SK-N-SH treated with all-trans-retinoic acid at 6 μM for 48 hours (cell line): ENCODE data around the gene A4GNT.

Experiments used
- ESRRG ChIP-seq: fragments of 250-450 bp; sonication (Bioruptor Pico); IDR thresholded peaks from 2 replicates; pipeline ENCODE4 v1.6.1; 2021; ENCODE audit warnings: mild to moderate bottlenecking
- GLIS3 ChIP-seq: fragments of 250-450 bp; sonication (Bioruptor Pico); IDR thresholded peaks from 2 replicates; pipeline ENCODE4 v1.5.0; 2020; ENCODE audit warnings: mild to moderate bottlenecking, moderate library complexity
- PPARA ChIP-seq: fragments of 250-450 bp; sonication (Bioruptor Pico); IDR thresholded peaks from 2 replicates; pipeline ENCODE4 v1.5.0; 2020; ENCODE audit warnings: mild to moderate bottlenecking, borderline replicate concordance
- SNAI2 ChIP-seq: fragments of 250-450 bp; sonication (Bioruptor Pico); IDR thresholded peaks from 2 replicates; pipeline ENCODE4 v1.5.0; 2020; ENCODE audit warnings: mild to moderate bottlenecking, moderate library complexity
- TCF4 ChIP-seq: fragments of 250-450 bp; sonication (Bioruptor Pico); IDR thresholded peaks from 2 replicates; pipeline ENCODE4 v1.8.0; 2021; ENCODE audit warnings: mild to moderate bottlenecking, moderate library complexity, borderline replicate concordance
- ZC3H10 ChIP-seq: fragments of 250-450 bp; sonication (Bioruptor Pico); IDR thresholded peaks from 2 replicates; pipeline ENCODE4 v1.5.1; 2021; ENCODE audit warnings: mild to moderate bottlenecking, moderate library complexity
- ZFP3 ChIP-seq: fragments of 250-450 bp; sonication (Bioruptor Pico); IDR thresholded peaks from 2 replicates; pipeline ENCODE4 v1.5.0; 2020; ENCODE audit warnings: mild to moderate bottlenecking, moderate library complexity
- ZFP30 ChIP-seq: fragments of 450-650 bp; formaldehyde crosslinking; IDR thresholded peaks from 2 replicates; pipeline ENCODE4 v1.5.0; 2022; ENCODE audit warnings: mild to moderate bottlenecking, moderate library complexity
- TF ChIP-seq, protein P1 (sequence below): fragments of 250-450 bp; sonication (Bioruptor Pico); IDR thresholded peaks from 2 replicates; pipeline ENCODE4 v1.5.1; 2020; ENCODE audit warnings: low read depth, mild to moderate bottlenecking, moderate library complexity
- TF ChIP-seq, protein P2 (sequence below): fragments of 250-450 bp; sonication (Bioruptor Pico); IDR thresholded peaks from 2 replicates; pipeline ENCODE4 v1.8.0; 2020; ENCODE audit warnings: mild to moderate bottlenecking, moderate library complexity, borderline replicate concordance

Gene A4GNT

DNA sequence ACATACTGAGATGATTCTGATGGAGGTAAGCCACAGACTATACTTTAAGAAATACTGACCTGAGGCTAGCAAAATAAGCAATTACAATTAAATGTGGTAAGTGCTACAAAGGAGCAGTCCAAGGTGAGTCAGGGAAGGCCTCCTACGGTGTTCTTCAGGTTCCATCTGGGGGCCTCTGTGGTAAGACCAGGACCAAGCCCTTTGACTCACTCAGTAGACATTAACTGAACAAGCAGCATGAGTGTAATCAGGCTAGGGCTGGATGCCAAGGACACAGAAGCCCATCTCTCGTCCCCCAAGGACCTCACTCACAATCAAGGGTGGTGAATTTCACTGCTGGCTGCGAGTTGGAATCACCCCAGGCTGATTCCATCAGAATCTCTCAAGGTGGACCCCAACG, 54.1 kb downstream of the A4GNT start (continued):
- no peak for TF ChIP-seq ZC3H10
- no peak for TF ChIP-seq GLIS3
- TF ChIP-seq ESRRG (CRISPR knock-in tag) = no peak
- TF ChIP-seq SNAI2 = no peak
- TF ChIP-seq TCF4 (CRISPR knock-in tag) = no peak
- no peak for TF ChIP-seq ZFP30
- no peak for TF ChIP-seq PPARA (CRISPR knock-in tag)
- TF ChIP-seq, protein P1, sequence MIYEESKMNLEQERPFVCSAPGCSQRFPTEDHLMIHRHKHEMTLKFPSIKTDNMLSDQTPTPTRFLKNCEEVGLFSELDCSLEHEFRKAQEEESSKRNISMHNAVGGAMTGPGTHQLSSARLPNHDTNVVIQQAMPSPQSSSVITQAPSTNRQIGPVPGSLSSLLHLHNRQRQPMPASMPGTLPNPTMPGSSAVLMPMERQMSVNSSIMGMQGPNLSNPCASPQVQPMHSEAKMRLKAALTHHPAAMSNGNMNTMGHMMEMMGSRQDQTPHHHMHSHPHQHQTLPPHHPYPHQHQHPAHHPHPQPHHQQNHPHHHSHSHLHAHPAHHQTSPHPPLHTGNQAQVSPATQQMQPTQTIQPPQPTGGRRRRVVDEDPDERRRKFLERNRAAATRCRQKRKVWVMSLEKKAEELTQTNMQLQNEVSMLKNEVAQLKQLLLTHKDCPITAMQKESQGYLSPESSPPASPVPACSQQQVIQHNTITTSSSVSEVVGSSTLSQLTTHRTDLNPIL (CRISPR knock-in tag) = no peak
- TF ChIP-seq, protein P2, sequence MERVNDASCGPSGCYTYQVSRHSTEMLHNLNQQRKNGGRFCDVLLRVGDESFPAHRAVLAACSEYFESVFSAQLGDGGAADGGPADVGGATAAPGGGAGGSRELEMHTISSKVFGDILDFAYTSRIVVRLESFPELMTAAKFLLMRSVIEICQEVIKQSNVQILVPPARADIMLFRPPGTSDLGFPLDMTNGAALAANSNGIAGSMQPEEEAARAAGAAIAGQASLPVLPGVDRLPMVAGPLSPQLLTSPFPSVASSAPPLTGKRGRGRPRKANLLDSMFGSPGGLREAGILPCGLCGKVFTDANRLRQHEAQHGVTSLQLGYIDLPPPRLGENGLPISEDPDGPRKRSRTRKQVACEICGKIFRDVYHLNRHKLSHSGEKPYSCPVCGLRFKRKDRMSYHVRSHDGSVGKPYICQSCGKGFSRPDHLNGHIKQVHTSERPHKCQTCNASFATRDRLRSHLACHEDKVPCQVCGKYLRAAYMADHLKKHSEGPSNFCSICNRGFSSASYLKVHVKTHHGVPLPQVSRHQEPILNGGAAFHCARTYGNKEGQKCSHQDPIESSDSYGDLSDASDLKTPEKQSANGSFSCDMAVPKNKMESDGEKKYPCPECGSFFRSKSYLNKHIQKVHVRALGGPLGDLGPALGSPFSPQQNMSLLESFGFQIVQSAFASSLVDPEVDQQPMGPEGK (CRISPR knock-in tag) = no peak
- TF ChIP-seq ZFP3 (CRISPR knock-in tag) = no peak
